NCI-H345 (cell line): ENCODE results near the gene STPG4.
"Not testable (repeated sequence)": the region's sequence is repeated elsewhere in the genome, so short reads cannot be mapped to it uniquely, and the experiment has no call there.

ENCODE experiments used
- DNase-seq: peaks from one replicate; lab custom pipeline; 2025; lab: John Stamatoyannopoulos, UW

The STPG4 gene

GRCh38 chr2:47172922-47173695 is 18.0 kb upstream of the STPG4 start:
- no peak for DNase-seq

DNA sequence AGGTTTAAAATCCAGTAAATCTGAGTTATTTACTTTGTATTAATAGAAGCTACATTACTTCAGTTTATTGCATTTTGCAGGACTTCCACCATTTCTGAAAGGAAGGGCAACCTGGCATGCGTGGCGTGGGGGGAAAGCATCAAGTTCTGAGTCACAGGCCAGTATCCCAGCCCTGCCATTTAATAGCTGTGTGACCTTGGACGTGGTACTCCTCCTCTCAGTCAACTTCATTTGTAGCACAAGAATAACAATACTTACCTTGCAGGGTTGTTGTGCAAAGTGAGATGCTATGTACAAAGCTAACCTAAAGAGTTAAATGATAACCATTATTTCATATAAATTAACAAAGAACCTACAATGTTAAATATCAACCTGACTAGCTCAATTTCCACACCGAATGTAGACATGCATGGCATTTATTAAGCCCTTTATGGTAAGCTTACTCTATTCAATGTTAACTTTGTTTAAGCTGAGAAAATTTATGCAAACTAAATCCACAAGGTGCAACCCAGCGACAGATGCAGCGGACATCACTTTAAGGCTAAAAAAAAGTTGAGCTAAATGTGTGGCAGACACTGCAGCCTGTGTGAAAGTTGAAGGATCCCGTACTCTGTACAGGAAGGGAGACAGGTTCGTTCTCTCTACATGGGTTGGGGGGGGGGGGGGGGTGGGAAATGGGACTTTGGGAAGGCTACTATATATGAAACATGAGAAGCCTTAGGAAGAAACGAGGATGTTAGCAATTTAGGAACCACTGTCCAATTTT is 17.2 kb upstream of the STPG4 start:
- DNase-seq: no peak

- DNase-seq: no peak
Observed at GRCh38 chr2:47169784-47170183, 14.7 kb upstream of the STPG4 start.

DNA sequence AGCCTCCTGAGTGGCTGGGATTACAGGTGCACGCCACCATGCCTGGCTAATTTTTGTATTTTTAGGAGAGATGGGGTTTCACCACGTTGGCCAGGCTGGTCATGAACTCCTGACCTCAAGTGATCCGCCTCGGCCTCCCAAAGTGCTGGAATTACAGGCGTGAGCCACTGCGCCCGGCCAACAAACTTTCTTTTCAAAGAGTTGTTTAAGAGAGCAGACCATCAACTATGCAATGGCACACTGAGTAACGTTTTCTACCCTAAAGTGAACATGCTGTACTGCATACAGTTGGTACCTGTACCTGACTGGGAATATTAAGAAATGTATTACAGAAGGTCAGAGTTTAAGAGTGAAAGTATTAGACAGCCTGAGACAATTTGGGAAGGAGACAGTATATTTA is 13.8 kb upstream of the STPG4 start:
- not testable (repeated sequence) for DNase-seq

DNA sequence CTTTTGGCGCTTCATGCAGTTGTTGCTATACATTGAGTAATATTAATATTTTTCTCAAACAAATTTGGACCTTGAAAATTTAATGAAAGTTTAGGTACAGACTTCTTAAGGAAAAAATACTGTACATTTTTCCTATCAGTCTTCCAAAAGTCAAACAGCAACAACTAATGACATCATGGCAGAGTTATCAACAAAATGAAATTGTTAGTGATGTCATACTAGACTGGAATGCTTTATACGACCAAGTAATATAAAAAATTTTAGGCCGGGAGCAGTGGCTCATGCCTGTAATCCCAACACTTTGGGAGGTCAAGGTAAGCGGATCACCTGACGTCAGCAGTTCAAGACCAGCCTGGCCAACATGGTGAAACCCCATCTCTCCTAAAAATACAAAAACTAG is 12.0 kb upstream of the STPG4 start:
- no peak for DNase-seq

DNA sequence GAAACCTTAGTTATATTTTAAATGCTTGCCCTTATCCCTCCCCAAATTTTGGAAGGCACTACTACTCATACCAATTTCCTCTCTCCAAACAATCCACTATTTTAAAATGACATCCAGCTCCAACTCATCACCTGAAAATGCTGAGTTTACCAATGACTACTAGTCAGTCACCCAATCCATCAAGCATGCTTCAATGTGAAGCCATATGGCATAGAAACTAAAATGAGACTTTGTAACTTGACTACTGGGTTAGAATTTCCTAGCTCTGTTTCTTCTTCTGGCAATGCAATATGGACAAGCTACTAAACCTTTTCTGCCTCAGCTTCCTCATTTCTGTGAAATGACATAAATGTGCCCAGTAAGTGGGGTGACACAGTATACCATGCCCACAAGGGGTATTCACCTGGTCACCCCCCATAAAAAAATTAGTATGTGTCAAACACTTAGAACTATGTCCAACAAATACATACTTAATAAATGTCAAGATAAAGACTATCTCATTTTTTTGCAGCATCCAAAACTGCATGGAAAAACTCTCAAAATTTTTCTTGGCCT is 10.0 kb upstream of the STPG4 start:
- DNase-seq: no peak

GRCh38 chr2:47162780-47163179 is 7.7 kb upstream of the STPG4 start:
- no peak for DNase-seq

DNA sequence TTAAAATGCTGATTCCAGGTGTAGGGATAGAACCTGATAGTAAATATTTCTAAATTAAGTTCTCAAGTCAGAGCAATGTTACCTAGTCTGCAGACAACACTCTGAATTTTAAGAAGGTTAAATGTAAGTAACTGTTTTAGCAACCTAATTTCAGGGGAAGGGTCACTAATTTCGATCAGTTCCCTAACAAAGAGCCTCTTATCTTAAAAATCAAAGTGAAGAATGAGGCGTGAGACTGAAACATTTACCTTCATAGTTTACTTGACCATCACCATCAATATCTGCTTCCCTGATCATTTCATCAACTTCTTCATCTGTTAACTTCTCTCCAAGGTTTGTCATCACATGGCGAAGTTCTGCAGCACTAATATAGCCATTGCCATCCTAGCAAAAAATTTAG is 6.4 kb upstream of the STPG4 start:
- no peak for DNase-seq

GRCh38 chr2:47160660-47161059 is 5.6 kb upstream of the STPG4 start:
- DNase-seq: no peak

DNA sequence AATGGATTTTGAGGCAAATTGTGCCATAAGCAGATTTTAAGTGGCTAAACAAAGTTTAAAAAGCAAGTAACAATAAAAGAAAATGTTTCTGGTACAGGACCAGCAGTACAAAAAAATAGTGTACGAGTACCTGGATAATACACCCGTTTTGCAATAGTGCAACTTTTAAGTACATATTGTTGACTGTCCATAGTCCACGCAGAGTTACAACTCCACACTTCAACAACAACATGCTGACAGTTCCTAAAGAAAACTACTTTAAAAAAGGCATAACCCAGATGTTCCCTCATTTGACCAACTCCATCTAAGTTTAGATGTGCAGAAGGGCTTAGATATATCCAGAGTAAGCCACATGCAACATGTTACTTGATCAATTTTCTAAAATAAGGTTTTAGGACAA is 5.1 kb upstream of the STPG4 start:
- no peak for DNase-seq

DNA sequence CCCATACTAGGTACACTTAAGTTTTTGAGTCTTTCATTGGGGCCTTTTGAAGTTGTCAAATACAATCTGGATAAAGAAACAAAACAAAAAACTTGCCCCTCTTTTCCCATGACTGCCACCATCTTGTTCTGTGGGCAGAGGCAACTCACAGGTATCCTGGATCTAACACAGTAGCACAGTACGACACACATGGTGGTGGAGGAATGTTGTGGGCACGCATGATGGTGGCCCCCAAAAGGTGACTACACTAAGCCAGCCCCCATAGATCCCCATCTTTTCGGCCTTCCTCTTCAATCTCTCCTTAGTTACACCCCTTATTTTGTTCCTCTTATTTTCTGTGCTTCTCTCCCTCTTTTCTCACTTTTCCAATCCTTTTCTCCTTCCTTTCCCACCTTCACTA is 4.5 kb upstream of the STPG4 start:
- no peak for DNase-seq

GRCh38 chr2:47158576-47158975 is 3.5 kb upstream of the STPG4 start:
- DNase-seq: no peak

DNA sequence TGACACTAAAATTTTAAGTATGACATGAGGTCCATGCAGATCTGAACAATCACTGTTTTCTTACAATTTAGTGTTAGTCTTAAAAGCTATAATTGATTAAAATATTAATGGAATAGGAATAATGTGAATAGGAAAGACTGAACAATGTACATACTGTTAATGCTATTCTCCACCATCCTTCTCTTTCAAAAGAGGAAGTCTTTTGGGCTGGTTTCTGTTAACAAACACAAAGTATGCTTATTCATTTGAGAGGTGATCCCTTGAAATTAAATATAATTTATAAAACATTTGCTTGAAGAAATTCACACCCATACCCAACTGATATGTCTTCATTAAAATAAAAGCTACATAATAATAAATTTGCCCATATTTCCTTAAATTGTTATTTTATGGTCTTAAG is 2.3 kb downstream of the STPG4 start:
- DNase-seq: no peak

DNA sequence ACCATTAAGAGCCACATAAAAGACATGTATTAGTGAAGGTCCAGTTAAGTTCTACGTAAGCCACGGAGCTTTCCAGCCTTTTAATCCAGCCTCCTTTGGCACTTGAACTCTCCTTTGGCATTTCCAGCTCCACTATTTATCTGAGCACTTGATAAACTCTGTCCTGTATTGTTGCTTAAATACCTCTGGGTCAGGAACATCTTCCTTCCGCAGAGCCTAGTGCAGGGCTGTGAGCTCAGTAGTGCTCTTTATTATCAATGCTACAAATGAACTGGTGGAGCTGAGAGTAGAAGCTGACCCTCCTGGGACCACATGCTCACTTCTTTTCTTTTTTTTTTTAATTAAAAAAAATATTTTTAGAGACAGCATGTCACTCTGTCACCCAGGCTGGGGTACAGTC is 4.9 kb downstream of the STPG4 start:
- DNase-seq: no peak

- no peak for DNase-seq
Observed at GRCh38 chr2:47147021-47147420, 8.1 kb downstream of the STPG4 start.

GRCh38 chr2:47145466-47145865 is 9.6 kb downstream of the STPG4 start:
- no peak for DNase-seq

DNA sequence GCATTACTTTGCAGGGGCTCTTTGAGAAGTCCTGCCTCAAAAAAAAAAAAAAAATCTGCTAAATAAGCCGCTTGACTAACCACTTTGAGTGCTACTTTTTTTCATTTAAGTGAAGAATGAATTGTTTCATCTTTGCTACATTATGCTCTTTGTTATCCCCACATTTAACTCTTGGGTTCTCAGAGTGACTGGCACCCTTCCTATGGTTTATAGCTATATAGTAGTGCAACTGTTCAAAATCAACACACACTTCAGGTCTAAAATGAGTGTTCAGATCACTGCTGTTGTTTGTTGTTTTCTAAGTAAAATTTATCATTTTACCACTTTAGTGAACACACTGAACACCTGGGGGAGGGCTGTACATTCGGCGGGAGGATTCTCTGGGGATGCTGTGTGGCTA is 13.6 kb downstream of the STPG4 start:
- no peak for DNase-seq

DNA sequence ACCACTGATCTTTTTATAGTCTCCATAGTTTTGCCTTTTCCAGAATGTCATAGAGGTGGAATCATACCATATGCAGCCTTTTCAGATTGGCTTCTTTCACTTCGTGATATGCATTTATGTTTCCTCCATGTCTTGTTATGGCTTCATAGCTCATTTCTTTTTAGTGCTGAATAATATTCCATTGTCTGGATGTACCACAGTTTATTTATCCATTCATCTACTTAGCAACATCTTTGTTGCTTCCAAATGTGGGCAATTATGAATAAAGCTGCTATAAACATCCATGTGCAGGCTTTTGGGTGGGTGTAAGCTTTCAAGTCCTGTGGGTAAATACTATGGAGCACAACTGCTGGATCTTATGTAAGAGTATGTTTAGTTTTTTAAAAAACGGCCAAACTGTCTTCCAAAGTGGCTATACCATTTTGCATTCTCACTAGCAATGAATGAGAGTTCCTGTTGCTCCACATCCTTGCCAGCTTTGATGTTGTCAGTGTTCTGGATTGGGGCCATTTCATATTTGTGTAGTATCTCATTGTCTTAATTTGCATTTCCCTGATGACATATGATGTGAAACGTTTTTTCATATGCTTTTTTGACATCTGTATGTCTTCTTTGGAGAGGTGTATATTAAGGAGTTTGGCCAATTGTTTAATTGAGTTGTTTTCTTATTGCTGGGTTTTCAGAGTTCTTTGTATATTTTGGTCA is 20.6 kb downstream of the STPG4 start:
- no peak for DNase-seq

- DNase-seq: no peak
Observed at GRCh38 chr2:47133046-47133445, 22.1 kb downstream of the STPG4 start.

DNA sequence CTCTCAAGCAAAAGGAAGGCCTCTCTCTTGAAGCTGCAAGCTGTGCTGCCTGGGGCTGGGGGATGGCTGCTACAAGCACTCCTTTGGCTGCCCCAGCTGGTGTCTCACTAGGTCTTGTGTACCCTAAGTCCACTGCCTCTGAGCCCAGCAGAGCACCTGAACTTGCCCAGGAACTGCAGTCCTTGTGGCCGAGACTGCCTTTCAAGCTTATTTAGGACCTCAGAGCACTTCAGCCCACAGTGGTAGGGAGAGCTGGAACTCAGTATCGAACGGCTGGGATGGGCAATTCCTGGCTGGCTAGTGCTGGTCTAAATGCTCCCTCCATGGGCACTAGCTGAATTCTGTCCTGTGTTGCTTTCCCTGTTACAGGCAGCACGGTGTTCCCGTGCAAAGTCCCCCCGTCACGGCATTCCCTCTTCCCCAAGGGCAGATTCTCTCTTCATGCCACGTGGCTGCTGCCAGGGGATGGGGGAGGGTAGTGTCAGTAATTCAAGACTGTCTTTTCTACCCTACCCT is 25.9 kb downstream of the STPG4 start:
- DNase-seq: no peak

DNA sequence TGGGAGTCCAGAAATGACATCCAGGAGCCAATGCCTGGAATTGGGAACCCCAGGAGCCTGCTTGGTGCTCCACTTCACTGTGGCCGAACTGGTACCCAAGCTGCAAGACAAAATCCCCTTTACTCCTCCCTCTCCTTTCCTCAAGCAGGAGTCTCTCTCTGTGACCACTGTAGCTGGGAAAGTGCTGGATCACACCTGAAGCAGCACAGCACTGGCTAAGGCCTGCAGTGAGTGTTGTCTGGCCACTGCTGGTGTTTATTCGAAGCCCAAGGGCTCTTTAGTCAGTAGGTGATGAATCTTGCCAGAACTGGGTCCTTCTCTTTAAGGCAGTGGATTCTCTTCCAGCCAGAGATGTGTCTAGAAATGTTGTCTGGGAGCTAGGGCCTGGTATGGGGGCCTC is 26.4 kb downstream of the STPG4 start:
- no peak for DNase-seq

DNA sequence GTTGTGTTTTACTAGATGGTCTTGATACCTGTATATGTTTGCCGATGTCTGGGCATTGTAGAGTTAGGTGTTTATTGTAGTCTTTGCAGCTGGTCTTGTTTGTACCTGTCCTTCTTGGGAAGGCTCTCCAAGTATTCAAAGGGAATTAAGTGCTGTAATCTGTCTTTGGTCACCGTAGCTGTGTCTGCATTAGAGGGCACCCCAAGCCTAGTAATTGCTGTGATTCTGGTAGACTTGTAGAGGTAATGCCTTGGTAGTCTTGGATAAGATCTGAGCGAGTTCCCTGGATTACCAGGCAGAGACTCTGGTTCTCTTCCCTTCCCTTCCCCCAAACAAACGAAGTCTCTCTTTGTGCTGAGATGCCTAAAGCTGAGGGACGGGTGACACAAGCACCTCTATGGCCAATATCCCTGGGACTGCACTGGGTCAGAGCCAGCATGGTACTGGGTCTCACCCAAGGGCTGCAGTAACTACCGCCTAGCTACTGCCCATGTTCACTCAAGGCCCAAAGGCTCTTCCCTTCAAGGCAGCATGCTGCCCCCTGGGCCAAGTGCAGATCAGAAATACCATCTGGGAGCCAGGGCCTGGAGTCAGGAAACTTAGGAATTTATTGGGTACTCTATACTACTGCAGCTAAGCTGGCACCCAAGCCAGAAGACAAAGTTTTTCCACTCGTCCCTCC is 27.1 kb downstream of the STPG4 start:
- no peak for DNase-seq
